ENCODE results near the gene TECTB.

The TECTB gene

GRCh38 chr10:112344261-112344660 is 61.1 kb downstream of the TECTB start:
- H3K4me3 ChIP-seq (ENCODE audit: low read length), result no peak overlapping the region
- DNase-seq (ENCODE audit: low read depth), result no peak
- no peak for TF ChIP-seq CTCF (conservative IDR thresholded peaks at IDR 0.05; ENCODE audit: low read length)

GRCh38 chr10:112345202-112345601 is 62.0 kb downstream of the TECTB start:
- DNase-seq (ENCODE audit: low read depth), result no peak
- no peak overlapping the region for H3K4me3 ChIP-seq (ENCODE audit: low read length)
- TF ChIP-seq CTCF (conservative IDR thresholded peaks at IDR 0.05; ENCODE audit: low read length), result no peak

- no peak for TF ChIP-seq CTCF (conservative IDR thresholded peaks at IDR 0.05; ENCODE audit: low read length)
Measured at GRCh38 chr10:112345743-112346142, 62.5 kb downstream of the TECTB start.

GRCh38 chr10:112346774-112347173 is 63.6 kb downstream of the TECTB start:
- no peak for TF ChIP-seq CTCF (conservative IDR thresholded peaks at IDR 0.05; ENCODE audit: low read length)
- H3K4me3 ChIP-seq (ENCODE audit: low read length), result no peak overlapping the region
- no peak for DNase-seq (ENCODE audit: low read depth)

More at GRCh38 chr10:112345743-112346142, 62.5 kb downstream of the TECTB start:
- no peak for DNase-seq (ENCODE audit: low read depth)
- no peak overlapping the region for H3K4me3 ChIP-seq (ENCODE audit: low read length)

- no peak for DNase-seq (ENCODE audit: low read depth)
- no peak for TF ChIP-seq CTCF (conservative IDR thresholded peaks at IDR 0.05; ENCODE audit: low read length)
- H3K4me3 ChIP-seq (ENCODE audit: low read length), result no peak overlapping the region
Measured at GRCh38 chr10:112347709-112348671, 64.8 kb downstream of the TECTB start.

DNA sequence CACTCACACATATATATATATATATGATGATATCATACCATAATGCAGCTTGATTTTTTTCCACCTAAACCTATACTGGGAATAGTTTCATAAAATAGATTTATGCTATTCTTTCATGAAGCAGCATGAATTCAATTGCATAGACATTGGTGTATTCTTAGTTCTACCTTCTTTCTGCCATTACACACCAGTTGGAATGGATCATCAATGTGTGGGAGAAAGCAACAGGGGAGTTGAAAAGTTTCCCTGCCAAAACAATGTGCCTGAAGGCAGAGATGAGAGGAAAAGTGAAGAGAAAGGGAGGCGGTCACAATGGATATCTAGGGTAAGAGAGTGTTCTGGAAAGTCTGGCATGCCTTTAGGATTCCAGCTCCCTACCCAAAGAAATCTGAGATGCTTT is 65.6 kb downstream of the TECTB start:
- no peak overlapping the region for H3K4me3 ChIP-seq (ENCODE audit: low read length)
- no peak for DNase-seq (ENCODE audit: low read depth)
- TF ChIP-seq CTCF (conservative IDR thresholded peaks at IDR 0.05; ENCODE audit: low read length), result no peak

- no peak overlapping the region for H3K4me3 ChIP-seq (ENCODE audit: low read length)
- DNase-seq (ENCODE audit: low read depth), result no peak
- no peak for TF ChIP-seq CTCF (conservative IDR thresholded peaks at IDR 0.05; ENCODE audit: low read length)
Measured at GRCh38 chr10:112349521-112350085, 66.4 kb downstream of the TECTB start.

Measured in AG10803 (cell line).